Activated CD8-positive, alpha-beta memory T cell treated with anti-CD3 and anti-CD28 coated beads for 36 hours (primary cell): ENCODE measurements around the gene ZNF32. TPM values are rescaled to one million over a fixed set of nuclear protein-coding genes. Genes with fewer than 3 reads are reported as not detected.
"Not testable (repeated sequence)": the region's sequence is repeated elsewhere in the genome, so short reads cannot be mapped to it uniquely, and the experiment has no call there.

Experiments
- CTCF ChIA-PET: fragments of 350-600 bp; sonication (Branson Sonifier 250); formaldehyde crosslinking; loops from one replicate; lab custom pipeline; 2021; ENCODE audit warnings: antibody characterized with exemption; lab: Charles Lee
- POLR2A ChIA-PET: fragments of 350-600 bp; sonication (Branson Sonifier 250); formaldehyde crosslinking; loops from one replicate; lab custom pipeline; 2021; ENCODE audit warnings: antibody characterized with exemption; lab: Charles Lee
- total RNA-seq, 2 experiments: library from RNA; stranded (reverse); gene quantifications; one replicate each; pipeline ENCODE4 v1.2.3, GENCODE V29; 2021

ZNF32 gene
- total RNA-seq, 2 experiments from 2014 or later, result 12.7 to 13.7 TPM

GRCh38 chr10:43655311-43655710 is 6.6 kb upstream of the ZNF32 start:
- CTCF ChIA-PET, result no interaction called here
- POLR2A ChIA-PET, result no interaction called here

- ChIA-PET CTCF (no interaction called here), POLR2A (no interaction called here)
Observed at GRCh38 chr10:43653746-43654145, 5.1 kb upstream of the ZNF32 start.

GRCh38 chr10:43649185-43649523 is 473 bp upstream of the ZNF32 start:
- CTCF ChIA-PET, result interaction anchor here (1.1 to 1.2 kb wide), 3 partner anchors 21 to 56 kb away, joined by 3 read pairs; no protein-coding TSS in a partner anchor
- POLR2A ChIA-PET, result interaction anchor here (0.5 to 1.1 kb wide), 4 partner anchors 43 to 1219 kb away, joined by 3 to 6 read pairs (median 4); no protein-coding TSS in a partner anchor

GRCh38 chr10:43648095-43648397 is 635 bp downstream of the ZNF32 start:
- CTCF ChIA-PET, result interaction anchor here (1.2 kb wide), 1 partner anchor 42 kb away, joined by 3 read pairs; no protein-coding TSS in a partner anchor
- POLR2A ChIA-PET, result interaction anchor here (1.1 kb wide), 1 partner anchor 74 kb away, joined by 6 read pairs; no protein-coding TSS in a partner anchor

- CTCF ChIA-PET, result no interaction called here
- POLR2A ChIA-PET, result no interaction called here
Observed at GRCh38 chr10:43647576-43647975, 1.1 kb downstream of the ZNF32 start.

- CTCF ChIA-PET, result no interaction called here
- POLR2A ChIA-PET, result no interaction called here
Observed at GRCh38 chr10:43645866-43646265, 2.8 kb downstream of the ZNF32 start.

GRCh38 chr10:43644252-43644651 is 4.4 kb downstream of the ZNF32 start:
- POLR2A ChIA-PET, result no interaction called here
- CTCF ChIA-PET, result no interaction called here

GRCh38 chr10:43640603-43641002 is 8.1 kb downstream of the ZNF32 start:
- CTCF ChIA-PET, result interaction anchor here (0.6 kb wide), 1 partner anchor 325 kb away, joined by 4 read pairs; no protein-coding TSS in a partner anchor
- POLR2A ChIA-PET, result no interaction called here

- POLR2A ChIA-PET, CTCF ChIA-PET: not testable (repeated sequence)
Observed at GRCh38 chr10:43635816-43636215, 12.9 kb downstream of the ZNF32 start.

- POLR2A ChIA-PET, result no interaction called here
- CTCF ChIA-PET, result no interaction called here
Observed at GRCh38 chr10:43628956-43629355, 19.7 kb downstream of the ZNF32 start.

GRCh38 chr10:43627942-43628341 is 20.7 kb downstream of the ZNF32 start:
- ChIA-PET CTCF (interaction anchor here (1.2 kb wide), 1 partner anchor 21 kb away, joined by 3 read pairs; no protein-coding TSS in a partner anchor), POLR2A (no interaction called here)

- POLR2A ChIA-PET, result no interaction called here
- CTCF ChIA-PET, result no interaction called here
Observed at GRCh38 chr10:43623351-43623750, 25.3 kb downstream of the ZNF32 start.

- CTCF ChIA-PET, result no interaction called here
- POLR2A ChIA-PET, result no interaction called here
Observed at GRCh38 chr10:43622038-43622437, 26.6 kb downstream of the ZNF32 start.

- POLR2A ChIA-PET, result no interaction called here
- CTCF ChIA-PET, result no interaction called here
Observed at GRCh38 chr10:43619368-43619767, 29.3 kb downstream of the ZNF32 start.

- ChIA-PET CTCF (no interaction called here), POLR2A (interaction anchor here (1.2 kb wide), 1 partner anchor 9 kb away, joined by 3 read pairs; no protein-coding TSS in a partner anchor)
Observed at GRCh38 chr10:43616697-43617370, 31.8 kb downstream of the ZNF32 start.

- CTCF ChIA-PET, result no interaction called here
- POLR2A ChIA-PET, result no interaction called here
Observed at GRCh38 chr10:43610636-43611035, 38.0 kb downstream of the ZNF32 start.

GRCh38 chr10:43607199-43607573 is 41.5 kb downstream of the ZNF32 start:
- POLR2A ChIA-PET, result no interaction called here
- CTCF ChIA-PET, result interaction anchor here (0.9 kb wide), 1 partner anchor 12 kb away, joined by 3 read pairs; no protein-coding TSS in a partner anchor

GRCh38 chr10:43606323-43607198 is 42.1 kb downstream of the ZNF32 start, which contains the start of gene ZNF485:
ZNF485 (plus strand) TSS chr10:43606438; CDS start chr10:43607051, 613 bp downstream.
- POLR2A ChIA-PET, result no interaction called here
- CTCF ChIA-PET, result interaction anchor here (0.9 kb wide), 1 partner anchor 11 kb away, joined by 3 read pairs; no protein-coding TSS in a partner anchor

- ChIA-PET POLR2A (interaction anchor here (0.6 kb wide), 2 partner anchors 43 to 967 kb away, joined by 3 read pairs; partner anchors contain the start of gene ZNF32), CTCF (no interaction called here)
Observed at GRCh38 chr10:43605850-43606322, 42.8 kb downstream of the ZNF32 start.

- POLR2A ChIA-PET, CTCF ChIA-PET: not testable (repeated sequence)
Observed at GRCh38 chr10:43601576-43601975, 47.1 kb downstream of the ZNF32 start.
